H1 (cell line): ENCODE measurements around the gene BICDL1. TPM values are rescaled to one million over a fixed set of nuclear protein-coding genes. Genes with fewer than 3 reads are reported as not detected.
A peak's percentile ranks its signal among the peaks of the same experiment; 100 is the strongest.

ENCODE experiments used
- EP300 ChIP-seq, 2 experiments: IDR thresholded peaks; 1 replicate in 1 of 2; 2 replicates in 1 of 2; pipeline ENCODE4 v1.6.1; 2011 to 2012; ENCODE audit warnings: low read depth in 2 of 2, low read length in 2 of 2, mild to moderate bottlenecking in 2 of 2, borderline replicate concordance in 1 of 2, inconsistent platforms in 1 of 2, moderate library complexity in 1 of 2
- GABPA ChIP-seq: IDR thresholded peaks from 2 replicates; pipeline ENCODE4 v1.6.1; 2011; ENCODE audit warnings: mild to moderate bottlenecking, low read length, moderate library complexity, borderline replicate concordance; ENCODE audit not compliant: insufficient read depth
- HDAC2 ChIP-seq, 2 experiments: fragments of 300-600 bp in 1 of 2; sonication (generic) in 1 of 2; IDR thresholded peaks; 2 replicates each; pipeline ENCODE4 v1.6.1; 2011 to 2012; ENCODE audit warnings: low read depth in 2 of 2, low read length in 2 of 2, mild to moderate bottlenecking in 2 of 2, moderate library complexity in 2 of 2, borderline replicate concordance in 1 of 2, inconsistent platforms in 1 of 2
- HDAC6 ChIP-seq: IDR thresholded peaks from one replicate; pipeline ENCODE4 v1.7.1; 2012; ENCODE audit warnings: low read depth, mild to moderate bottlenecking, inconsistent platforms, low read length, moderate library complexity
- MAFK ChIP-seq: IDR thresholded peaks from 2 replicates; pipeline ENCODE4 v1.6.1; 2012; ENCODE audit warnings: low read depth, mild to moderate bottlenecking, improper control_type of control experiment, low read length
- RBBP5 ChIP-seq: IDR thresholded peaks from 2 replicates; pipeline ENCODE4 v1.7.1; 2012; ENCODE audit warnings: low read depth, mild to moderate bottlenecking, inconsistent platforms, low read length, moderate library complexity, borderline replicate concordance
- SIRT6 ChIP-seq: IDR thresholded peaks from one replicate; pipeline ENCODE4 v1.7.1; 2012; ENCODE audit warnings: low read length, inconsistent platforms
- polyA plus RNA-seq, 7 experiments: library from polyadenylated mRNA; depleted of rRNA in 3 of 7; stranded (reverse) in 5 of 7; unstranded in 2 of 7; fragments of >200 nt in 5 of 7; fragments of 200-250 nt in 2 of 7; gene quantifications; 1 replicate in 5 of 7; 2 replicates in 1 of 7; 4 replicates in 1 of 7; pipeline versions ENCODE4 v1.2.1 to v1.2.3, GENCODE V29; 2011 to 2013; ENCODE audit warnings: missing spikeins in 2 of 7, mixed read lengths in 2 of 7
- total RNA-seq: library from RNA; stranded (reverse); fragmentation: NEBNext Ultra II Directional; extraction: Animal tissue kit (Norgen Biotek cat#: 25700); gene quantifications from 2 replicates; pipeline ENCODE4 v1.2.1, GENCODE V29; 2021
- TF ChIP-seq, protein P1 (sequence below): fragments of 300-600 bp; sonication (generic); IDR thresholded peaks from 2 replicates; pipeline ENCODE4 v1.7.1; 2012; ENCODE audit warnings: low read length, moderate library complexity, mild to moderate bottlenecking, inconsistent platforms; ENCODE audit not compliant: insufficient replicate concordance
- TF ChIP-seq, protein P2 (sequence below): IDR thresholded peaks from 2 replicates; pipeline ENCODE4 v1.6.1; 2012; ENCODE audit warnings: inconsistent platforms

BICDL1 gene
- total and polyA plus RNA-seq, 2 of the 8 experiments (the other 6 are each of a cell fraction or from before 2014, with no cell fraction given), result 17.2 to 25.9 TPM

DNA sequence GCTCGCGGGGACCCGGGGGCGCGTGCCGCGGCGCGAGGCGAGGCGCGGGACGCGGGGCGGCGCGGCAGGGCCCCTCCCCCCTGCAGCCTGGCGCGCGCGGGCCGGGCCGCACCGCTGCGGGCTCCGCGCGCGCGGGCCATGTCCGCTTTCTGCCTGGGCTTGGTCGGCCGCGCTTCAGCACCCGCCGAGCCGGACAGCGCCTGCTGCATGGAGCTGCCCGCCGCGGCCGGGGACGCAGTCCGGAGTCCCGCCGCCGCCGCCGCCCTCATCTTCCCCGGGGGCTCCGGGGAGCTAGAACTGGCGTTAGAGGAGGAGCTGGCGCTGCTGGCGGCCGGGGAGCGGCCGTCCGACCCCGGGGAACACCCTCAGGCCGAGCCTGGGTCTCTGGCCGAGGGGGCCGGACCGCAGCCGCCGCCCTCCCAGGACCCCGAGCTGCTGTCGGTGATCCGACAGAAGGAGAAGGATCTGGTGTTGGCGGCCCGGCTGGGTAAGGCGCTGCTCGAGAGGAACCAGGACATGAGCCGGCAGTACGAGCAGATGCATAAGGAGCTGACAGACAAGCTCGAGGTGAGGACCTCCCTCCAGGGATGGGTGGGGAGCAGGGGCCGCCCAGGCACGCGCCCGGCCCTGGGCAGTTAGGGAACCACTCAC lies 820 bp downstream of the BICDL1 start (continued):
- TF ChIP-seq, protein P1, sequence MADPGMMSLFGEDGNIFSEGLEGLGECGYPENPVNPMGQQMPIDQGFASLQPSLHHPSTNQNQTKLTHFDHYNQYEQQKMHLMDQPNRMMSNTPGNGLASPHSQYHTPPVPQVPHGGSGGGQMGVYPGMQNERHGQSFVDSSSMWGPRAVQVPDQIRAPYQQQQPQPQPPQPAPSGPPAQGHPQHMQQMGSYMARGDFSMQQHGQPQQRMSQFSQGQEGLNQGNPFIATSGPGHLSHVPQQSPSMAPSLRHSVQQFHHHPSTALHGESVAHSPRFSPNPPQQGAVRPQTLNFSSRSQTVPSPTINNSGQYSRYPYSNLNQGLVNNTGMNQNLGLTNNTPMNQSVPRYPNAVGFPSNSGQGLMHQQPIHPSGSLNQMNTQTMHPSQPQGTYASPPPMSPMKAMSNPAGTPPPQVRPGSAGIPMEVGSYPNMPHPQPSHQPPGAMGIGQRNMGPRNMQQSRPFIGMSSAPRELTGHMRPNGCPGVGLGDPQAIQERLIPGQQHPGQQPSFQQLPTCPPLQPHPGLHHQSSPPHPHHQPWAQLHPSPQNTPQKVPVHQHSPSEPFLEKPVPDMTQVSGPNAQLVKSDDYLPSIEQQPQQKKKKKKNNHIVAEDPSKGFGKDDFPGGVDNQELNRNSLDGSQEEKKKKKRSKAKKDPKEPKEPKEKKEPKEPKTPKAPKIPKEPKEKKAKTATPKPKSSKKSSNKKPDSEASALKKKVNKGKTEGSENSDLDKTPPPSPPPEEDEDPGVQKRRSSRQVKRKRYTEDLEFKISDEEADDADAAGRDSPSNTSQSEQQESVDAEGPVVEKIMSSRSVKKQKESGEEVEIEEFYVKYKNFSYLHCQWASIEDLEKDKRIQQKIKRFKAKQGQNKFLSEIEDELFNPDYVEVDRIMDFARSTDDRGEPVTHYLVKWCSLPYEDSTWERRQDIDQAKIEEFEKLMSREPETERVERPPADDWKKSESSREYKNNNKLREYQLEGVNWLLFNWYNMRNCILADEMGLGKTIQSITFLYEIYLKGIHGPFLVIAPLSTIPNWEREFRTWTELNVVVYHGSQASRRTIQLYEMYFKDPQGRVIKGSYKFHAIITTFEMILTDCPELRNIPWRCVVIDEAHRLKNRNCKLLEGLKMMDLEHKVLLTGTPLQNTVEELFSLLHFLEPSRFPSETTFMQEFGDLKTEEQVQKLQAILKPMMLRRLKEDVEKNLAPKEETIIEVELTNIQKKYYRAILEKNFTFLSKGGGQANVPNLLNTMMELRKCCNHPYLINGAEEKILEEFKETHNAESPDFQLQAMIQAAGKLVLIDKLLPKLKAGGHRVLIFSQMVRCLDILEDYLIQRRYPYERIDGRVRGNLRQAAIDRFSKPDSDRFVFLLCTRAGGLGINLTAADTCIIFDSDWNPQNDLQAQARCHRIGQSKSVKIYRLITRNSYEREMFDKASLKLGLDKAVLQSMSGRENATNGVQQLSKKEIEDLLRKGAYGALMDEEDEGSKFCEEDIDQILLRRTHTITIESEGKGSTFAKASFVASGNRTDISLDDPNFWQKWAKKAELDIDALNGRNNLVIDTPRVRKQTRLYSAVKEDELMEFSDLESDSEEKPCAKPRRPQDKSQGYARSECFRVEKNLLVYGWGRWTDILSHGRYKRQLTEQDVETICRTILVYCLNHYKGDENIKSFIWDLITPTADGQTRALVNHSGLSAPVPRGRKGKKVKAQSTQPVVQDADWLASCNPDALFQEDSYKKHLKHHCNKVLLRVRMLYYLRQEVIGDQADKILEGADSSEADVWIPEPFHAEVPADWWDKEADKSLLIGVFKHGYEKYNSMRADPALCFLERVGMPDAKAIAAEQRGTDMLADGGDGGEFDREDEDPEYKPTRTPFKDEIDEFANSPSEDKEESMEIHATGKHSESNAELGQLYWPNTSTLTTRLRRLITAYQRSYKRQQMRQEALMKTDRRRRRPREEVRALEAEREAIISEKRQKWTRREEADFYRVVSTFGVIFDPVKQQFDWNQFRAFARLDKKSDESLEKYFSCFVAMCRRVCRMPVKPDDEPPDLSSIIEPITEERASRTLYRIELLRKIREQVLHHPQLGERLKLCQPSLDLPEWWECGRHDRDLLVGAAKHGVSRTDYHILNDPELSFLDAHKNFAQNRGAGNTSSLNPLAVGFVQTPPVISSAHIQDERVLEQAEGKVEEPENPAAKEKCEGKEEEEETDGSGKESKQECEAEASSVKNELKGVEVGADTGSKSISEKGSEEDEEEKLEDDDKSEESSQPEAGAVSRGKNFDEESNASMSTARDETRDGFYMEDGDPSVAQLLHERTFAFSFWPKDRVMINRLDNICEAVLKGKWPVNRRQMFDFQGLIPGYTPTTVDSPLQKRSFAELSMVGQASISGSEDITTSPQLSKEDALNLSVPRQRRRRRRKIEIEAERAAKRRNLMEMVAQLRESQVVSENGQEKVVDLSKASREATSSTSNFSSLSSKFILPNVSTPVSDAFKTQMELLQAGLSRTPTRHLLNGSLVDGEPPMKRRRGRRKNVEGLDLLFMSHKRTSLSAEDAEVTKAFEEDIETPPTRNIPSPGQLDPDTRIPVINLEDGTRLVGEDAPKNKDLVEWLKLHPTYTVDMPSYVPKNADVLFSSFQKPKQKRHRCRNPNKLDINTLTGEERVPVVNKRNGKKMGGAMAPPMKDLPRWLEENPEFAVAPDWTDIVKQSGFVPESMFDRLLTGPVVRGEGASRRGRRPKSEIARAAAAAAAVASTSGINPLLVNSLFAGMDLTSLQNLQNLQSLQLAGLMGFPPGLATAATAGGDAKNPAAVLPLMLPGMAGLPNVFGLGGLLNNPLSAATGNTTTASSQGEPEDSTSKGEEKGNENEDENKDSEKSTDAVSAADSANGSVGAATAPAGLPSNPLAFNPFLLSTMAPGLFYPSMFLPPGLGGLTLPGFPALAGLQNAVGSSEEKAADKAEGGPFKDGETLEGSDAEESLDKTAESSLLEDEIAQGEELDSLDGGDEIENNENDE, result no peak
- TF ChIP-seq HDAC6 (no peak), HDAC2 (IDR thresholded peaks at IDR 0.05; ENCODE audit: borderline replicate concordance in 1 of 2, low read depth in 2 of 2, low read length in 2 of 2) (peak in 1 of 2 experiments; percentile 81; a peak in 2 of 4 replicates), EP300 (IDR thresholded peaks at IDR 0.05; ENCODE audit: borderline replicate concordance in 1 of 2, low read depth in 2 of 2, low read length in 2 of 2) (no peak), GABPA (no peak), RBBP5 (no peak), SIRT6 (no peak), MAFK (no peak)
- TF ChIP-seq, protein P2, sequence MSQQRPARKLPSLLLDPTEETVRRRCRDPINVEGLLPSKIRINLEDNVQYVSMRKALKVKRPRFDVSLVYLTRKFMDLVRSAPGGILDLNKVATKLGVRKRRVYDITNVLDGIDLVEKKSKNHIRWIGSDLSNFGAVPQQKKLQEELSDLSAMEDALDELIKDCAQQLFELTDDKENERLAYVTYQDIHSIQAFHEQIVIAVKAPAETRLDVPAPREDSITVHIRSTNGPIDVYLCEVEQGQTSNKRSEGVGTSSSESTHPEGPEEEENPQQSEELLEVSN, result no peak
